ENCODE results near the gene PXK. TPM values are rescaled to one million over a fixed set of nuclear protein-coding genes. Genes with fewer than 3 reads are reported as not detected.

PXK gene
- total RNA-seq, 2 donors from 2014 or later, result 19.6 to 21.8 TPM

- WGBS, result 50% methylated on average over 4 of the region's 4 CpGs
- DNase-seq (ENCODE audit: low spot score), result no peak
- H3K9me3 ChIP-seq, result no peaks in the 10 kb centered on the region
- H3K27me3 ChIP-seq (replicated peaks; ENCODE audit: insufficient read depth), result no peaks in the 10 kb centered on the region
- H3K27ac ChIP-seq, result no peak overlapping the region
- intact Hi-C loops (cut with DNase I), result loop anchor here (5.0 kb wide), 1 partner anchor 161 kb away; the partner anchor contains the start of gene KCTD6
- H3K4me1 ChIP-seq (replicated peaks), result no peaks in the 10 kb centered on the region
- TF ChIP-seq POLR2A (IDR thresholded peaks at IDR 0.05) (no peak), POLR2AphosphoS5 (IDR thresholded peaks at IDR 0.05) (no peak), CTCF (IDR thresholded peaks at IDR 0.05) (no peak)
- H3K36me3 ChIP-seq, result no peaks in the 10 kb centered on the region
- H3K4me3 ChIP-seq, result no peak overlapping the region
These were observed 1.0 kb upstream of the PXK start for GRCh38 chr3:58331593-58332152.

GRCh38 chr3:58333206-58334012, 717 bp downstream of the PXK start:
- no peaks in the 10 kb centered on the region for H3K27me3 ChIP-seq (replicated peaks; ENCODE audit: insufficient read depth)
- 1% methylated on average over 20 of the region's 37 CpGs for WGBS
- intact Hi-C loops (cut with DNase I), result loop anchor here (5.0 kb wide), 1 partner anchor 159 kb away; the partner anchor contains the start of gene KCTD6

GRCh38 chr3:58334013-58334321, 1.3 kb downstream of the PXK start:
- TF ChIP-seq POLR2AphosphoS5 (IDR thresholded peaks at IDR 0.05) (no peak), CTCF (IDR thresholded peaks at IDR 0.05) (no peak), POLR2A (IDR thresholded peaks at IDR 0.05) (no peak)
- H3K4me3 ChIP-seq, result peak overlapping the region; percentile 73 to 80
- no peak for DNase-seq (ENCODE audit: low spot score)
- H3K4me1 ChIP-seq (replicated peaks), result no peaks in the 10 kb centered on the region
- 22% methylated on average over 4 of the region's 4 CpGs for WGBS
- intact Hi-C loops (cut with DNase I), result loop anchor here (5.0 kb wide), 1 partner anchor 158 kb away; the partner anchor contains the start of gene KCTD6
- H3K9me3 ChIP-seq, result no peaks in the 10 kb centered on the region
- H3K27ac ChIP-seq, result peak overlapping the region in 1 of 2 donors; percentile 9
- H3K36me3 ChIP-seq, result no peaks in the 10 kb centered on the region
- H3K27me3 ChIP-seq (replicated peaks; ENCODE audit: insufficient read depth), result no peaks in the 10 kb centered on the region

More at GRCh38 chr3:58333206-58334012, 717 bp downstream of the PXK start:
- Histone ChIP-seq H3K4me3 (peak overlapping the region; percentile 73 to 80), H3K36me3 (no peaks in the 10 kb centered on the region), H3K27ac (peak overlapping the region; percentile 54 to 57), H3K9me3 (no peaks in the 10 kb centered on the region), H3K4me1 (replicated peaks) (no peaks in the 10 kb centered on the region)
- DNase-seq (ENCODE audit: low spot score), result peak; percentile 11
- TF ChIP-seq POLR2A (IDR thresholded peaks at IDR 0.05), result no peak

GRCh38 chr3:58334506-58334884, 1.8 kb downstream of the PXK start:
- no peak for TF ChIP-seq CTCF (IDR thresholded peaks at IDR 0.05)
- no peak for TF ChIP-seq POLR2A (IDR thresholded peaks at IDR 0.05)
- no peak for TF ChIP-seq POLR2AphosphoS5 (IDR thresholded peaks at IDR 0.05)
- Histone ChIP-seq H3K4me1 (replicated peaks) (no peaks in the 10 kb centered on the region), H3K4me3 (peak overlapping the region in 1 of 2 donors; percentile 73), H3K27me3 (replicated peaks; ENCODE audit: insufficient read depth) (no peaks in the 10 kb centered on the region), H3K27ac (no peak overlapping the region), H3K9me3 (no peaks in the 10 kb centered on the region), H3K36me3 (no peaks in the 10 kb centered on the region)
- WGBS, result 81% methylated on average over 1 of the region's 1 CpG
- intact Hi-C loops (cut with DNase I), result loop anchor here (5.0 kb wide), 1 partner anchor 158 kb away; the partner anchor contains the start of gene KCTD6
- no peak for DNase-seq (ENCODE audit: low spot score)

GRCh38 chr3:58335652-58335947, 2.9 kb downstream of the PXK start:
- TF ChIP-seq CTCF (IDR thresholded peaks at IDR 0.05) (no peak), POLR2A (IDR thresholded peaks at IDR 0.05) (no peak), POLR2AphosphoS5 (IDR thresholded peaks at IDR 0.05) (no peak)
- no peaks in the 10 kb centered on the region for H3K9me3 ChIP-seq
- DNase-seq (ENCODE audit: low spot score), result no peak
- intact Hi-C loops (cut with DNase I), result no loop called here
- H3K27me3 ChIP-seq (replicated peaks; ENCODE audit: insufficient read depth), result no peaks in the 10 kb centered on the region
- WGBS, result 41% methylated on average over 1 of the region's 1 CpG
- no peak overlapping the region for H3K27ac ChIP-seq
- no peaks in the 10 kb centered on the region for H3K36me3 ChIP-seq
- H3K4me3 ChIP-seq, result no peak overlapping the region
- H3K4me1 ChIP-seq (replicated peaks), result no peaks in the 10 kb centered on the region
